GM23338 (cell line): ENCODE results near the gene SND1. TPM values are rescaled to one million over a fixed set of nuclear protein-coding genes. Genes with fewer than 3 reads are reported as not detected.

Experiments used
- ATAC-seq: fragments of 200-7000 bp; cut with Tn5 transposase; 3 replicates; pipeline ENCODE4 v1.9.1; 2020
- DNase-seq: peaks from one replicate; pipeline ENCODE4 v3.0.0-alpha.2; 2015; ENCODE audit warnings: low spot score
- H2AFZ ChIP-seq: fragments of 200-600 bp; sonication (generic); 2 replicates; pipeline ENCODE4 v1.8.0; 2016; ENCODE audit warnings: antibody characterized with exemption, mild to moderate bottlenecking, moderate library complexity
- H3F3A ChIP-seq: fragments of 200-600 bp; sonication (generic); replicated peaks from 2 replicates; pipeline ENCODE4 v1.8.0; 2017; ENCODE audit warnings: antibody characterized with exemption, mixed run types, low read depth
- H3K27ac ChIP-seq: fragments of 200-600 bp; sonication (generic); 2 replicates; pipeline ENCODE4 v1.6.1; 2016; ENCODE audit warnings: low read depth
- H3K27me3 ChIP-seq: fragments of 200-600 bp; sonication (generic); 2 replicates; pipeline ENCODE4 v1.8.0; 2016; ENCODE audit warnings: mild to moderate bottlenecking, mixed run types, moderate library complexity; ENCODE audit not compliant: insufficient read depth
- H3K36me3 ChIP-seq: fragments of 200-600 bp; sonication (generic); 2 replicates; pipeline ENCODE4 v1.8.0; 2016; ENCODE audit warnings: mild to moderate bottlenecking; ENCODE audit not compliant: insufficient read depth
- H3K4me1 ChIP-seq: fragments of 200-600 bp; sonication (generic); 2 replicates; pipeline ENCODE4 v1.8.0; 2016; ENCODE audit warnings: mild to moderate bottlenecking, moderate library complexity; ENCODE audit not compliant: insufficient read depth
- H3K4me2 ChIP-seq: fragments of 200-600 bp; sonication (generic); 2 replicates; pipeline ENCODE4 v1.7.1; 2017; ENCODE audit warnings: mixed run types
- H3K4me3 ChIP-seq: fragments of 200-600 bp; sonication (generic); 2 replicates; pipeline ENCODE4 v1.6.1; 2016; ENCODE audit warnings: mixed run types
- H3K79me2 ChIP-seq: fragments of 200-600 bp; sonication (generic); replicated peaks from 2 replicates; pipeline ENCODE4 v1.8.0; 2017; ENCODE audit warnings: mild to moderate bottlenecking; ENCODE audit not compliant: insufficient read depth
- H3K9me2 ChIP-seq: fragments of 200-600 bp; sonication (generic); 2 replicates; pipeline ENCODE4 v1.8.0; 2017; ENCODE audit not compliant: insufficient read depth
- H4K20me1 ChIP-seq: fragments of 200-600 bp; sonication (generic); replicated peaks from 2 replicates; pipeline ENCODE4 v1.8.0; 2017; ENCODE audit warnings: mild to moderate bottlenecking; ENCODE audit not compliant: insufficient read depth
- H3K27ac Mint-ChIP-seq: 2 replicates; pipeline ENCODE4 v1.8.0; 2020; ENCODE audit warnings: inconsistent platforms, mild to moderate bottlenecking, moderate library complexity, mixed read lengths
- H3K27me3 Mint-ChIP-seq: 3 replicates; pipeline ENCODE4 v1.8.0; 2022; ENCODE audit warnings: low read depth, mild to moderate bottlenecking, moderate library complexity, mixed read lengths, inconsistent platforms; ENCODE audit not compliant: insufficient read depth, poor library complexity
- H3K36me3 Mint-ChIP-seq: 3 replicates; pipeline ENCODE4 v1.8.0; 2021; ENCODE audit warnings: low read depth, mild to moderate bottlenecking, inconsistent platforms, moderate library complexity, mixed read lengths
- H3K4me1 Mint-ChIP-seq: 3 replicates; pipeline ENCODE4 v1.8.0; 2020; ENCODE audit warnings: mild to moderate bottlenecking, inconsistent platforms, mixed read lengths
- H3K4me3 Mint-ChIP-seq: 3 replicates; pipeline ENCODE4 v1.8.0; 2021; ENCODE audit warnings: moderate library complexity, mild to moderate bottlenecking, inconsistent platforms, mixed read lengths
- H3K9me3 Mint-ChIP-seq: 3 replicates; pipeline ENCODE4 v1.8.0; 2020; ENCODE audit warnings: moderate library complexity, mild to moderate bottlenecking, inconsistent platforms, mixed read lengths
- CTCF ChIP-seq, 2 experiments: fragments of 200-600 bp in 1 of 2; sonication (generic) in 1 of 2; conservative IDR thresholded peaks; 2 replicates each; pipeline versions ENCODE4 v1.5.1 to v1.6.1; 2016 to 2017; ENCODE audit warnings: antibody characterized with exemption in 2 of 2, low read depth in 2 of 2, mild to moderate bottlenecking in 2 of 2, moderate library complexity in 1 of 2
- ETS1 ChIP-seq: IDR thresholded peaks from 2 replicates; pipeline ENCODE4 v1.6.1; 2016; ENCODE audit warnings: antibody characterized with exemption
- EZH2 ChIP-seq: fragments of 200-600 bp; sonication (generic); IDR thresholded peaks from one replicate; pipeline ENCODE4 v1.8.0; 2017; ENCODE audit warnings: antibody characterized with exemption, mild to moderate bottlenecking, low read depth; ENCODE audit not compliant: unreplicated experiment
- JUNB ChIP-seq: IDR thresholded peaks from one replicate; pipeline ENCODE4 v1.6.1; 2016; ENCODE audit warnings: antibody characterized with exemption; ENCODE audit not compliant: unreplicated experiment
- NANOG ChIP-seq: IDR thresholded peaks from 2 replicates; pipeline ENCODE4 v1.6.1; 2016; ENCODE audit warnings: antibody characterized with exemption, borderline replicate concordance
- POLR2AphosphoS5 ChIP-seq: IDR thresholded peaks from 2 replicates; pipeline ENCODE4 v1.6.1; 2016; ENCODE audit warnings: antibody characterized with exemption, low read depth
- ZNF114 ChIP-seq: fragments of 250-450 bp; sonication (Bioruptor Pico); IDR thresholded peaks from 2 replicates; pipeline ENCODE4 v1.5.0; 2020; ENCODE audit warnings: mild to moderate bottlenecking, moderate library complexity
- ZNF331 ChIP-seq: fragments of 250-450 bp; sonication (Bioruptor Pico); IDR thresholded peaks from 2 replicates; pipeline ENCODE4 v1.5.0; 2020; ENCODE audit warnings: low read depth, mild to moderate bottlenecking, moderate library complexity
- polyA plus RNA-seq: library from polyadenylated mRNA; unstranded; fragments of >200 nt; fragmentation: Nextera tagmentation; extraction: Ambion mirVana; gene quantifications from 2 replicates; pipeline ENCODE4 v1.2.1, GENCODE V29; 2016
- total RNA-seq: library from RNA; depleted of rRNA; stranded (reverse); fragments of >200 nt; shearing (Covaris generic); gene quantifications from 2 replicates; pipeline ENCODE4 v1.2.3, GENCODE V29; 2014
- TF ChIP-seq, protein P1 (sequence below): IDR thresholded peaks from one replicate; pipeline ENCODE4 v1.6.1; 2018; ENCODE audit warnings: antibody characterized with exemption; ENCODE audit not compliant: unreplicated experiment

SND1 gene
- total and polyA plus RNA-seq, 2 experiments from 2014 or later, result 107 to 254 TPM

- Histone ChIP-seq H4K20me1 (peaks cover 24% of the 10 kb centered on the region), H2AFZ (no peak overlapping the region), H3K9me2 (no peaks in the 10 kb centered on the region), H3K4me1 (no peaks in the 10 kb centered on the region), H3K27ac (no peak overlapping the region), H3K4me3 (no peak overlapping the region), H3F3A (0 out of 2 replicates have a peak, but pooled peaks cover 8% of the 10 kb centered on the region), H3K4me2 (no peak overlapping the region), H3K27me3 (no peaks in the 10 kb centered on the region), H3K79me2 (peaks cover 60% of the 10 kb centered on the region), H3K36me3 (peaks cover 30% of the 10 kb centered on the region)
- H3K9me3 Mint-ChIP-seq, result no peaks in the 10 kb centered on the region; the same call in 2 of the 3 replicates
- H3K4me3 Mint-ChIP-seq, result no peak overlapping the region
- H3K4me1 Mint-ChIP-seq, result 0 out of 3 replicates have a peak, but pooled peaks cover 4% of the 10 kb centered on the region
- peaks cover 78% of the 10 kb centered on the region for H3K36me3 Mint-ChIP-seq
- TF ChIP-seq, protein P1, sequence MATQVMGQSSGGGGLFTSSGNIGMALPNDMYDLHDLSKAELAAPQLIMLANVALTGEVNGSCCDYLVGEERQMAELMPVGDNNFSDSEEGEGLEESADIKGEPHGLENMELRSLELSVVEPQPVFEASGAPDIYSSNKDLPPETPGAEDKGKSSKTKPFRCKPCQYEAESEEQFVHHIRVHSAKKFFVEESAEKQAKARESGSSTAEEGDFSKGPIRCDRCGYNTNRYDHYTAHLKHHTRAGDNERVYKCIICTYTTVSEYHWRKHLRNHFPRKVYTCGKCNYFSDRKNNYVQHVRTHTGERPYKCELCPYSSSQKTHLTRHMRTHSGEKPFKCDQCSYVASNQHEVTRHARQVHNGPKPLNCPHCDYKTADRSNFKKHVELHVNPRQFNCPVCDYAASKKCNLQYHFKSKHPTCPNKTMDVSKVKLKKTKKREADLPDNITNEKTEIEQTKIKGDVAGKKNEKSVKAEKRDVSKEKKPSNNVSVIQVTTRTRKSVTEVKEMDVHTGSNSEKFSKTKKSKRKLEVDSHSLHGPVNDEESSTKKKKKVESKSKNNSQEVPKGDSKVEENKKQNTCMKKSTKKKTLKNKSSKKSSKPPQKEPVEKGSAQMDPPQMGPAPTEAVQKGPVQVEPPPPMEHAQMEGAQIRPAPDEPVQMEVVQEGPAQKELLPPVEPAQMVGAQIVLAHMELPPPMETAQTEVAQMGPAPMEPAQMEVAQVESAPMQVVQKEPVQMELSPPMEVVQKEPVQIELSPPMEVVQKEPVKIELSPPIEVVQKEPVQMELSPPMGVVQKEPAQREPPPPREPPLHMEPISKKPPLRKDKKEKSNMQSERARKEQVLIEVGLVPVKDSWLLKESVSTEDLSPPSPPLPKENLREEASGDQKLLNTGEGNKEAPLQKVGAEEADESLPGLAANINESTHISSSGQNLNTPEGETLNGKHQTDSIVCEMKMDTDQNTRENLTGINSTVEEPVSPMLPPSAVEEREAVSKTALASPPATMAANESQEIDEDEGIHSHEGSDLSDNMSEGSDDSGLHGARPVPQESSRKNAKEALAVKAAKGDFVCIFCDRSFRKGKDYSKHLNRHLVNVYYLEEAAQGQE, result no peak
- TF ChIP-seq ZNF331 (CRISPR knock-in tag) (no peak), CTCF (conservative IDR thresholded peaks at IDR 0.05; ENCODE audit: low read depth in 2 of 2) (peak; percentile 80 to 86), POLR2AphosphoS5 (no peak), JUNB (no peak), ETS1 (no peak), NANOG (no peak), ZNF114 (CRISPR knock-in tag) (no peak)
- ATAC-seq (peak; percentile 92), DNase-seq (peak; percentile 90)
- no peak overlapping the region for H3K27ac Mint-ChIP-seq
- no peaks in the 10 kb centered on the region for H3K27me3 Mint-ChIP-seq
These were observed 56.8 kb downstream of the SND1 start for GRCh38 chr7:127708788-127709187.

DNA sequence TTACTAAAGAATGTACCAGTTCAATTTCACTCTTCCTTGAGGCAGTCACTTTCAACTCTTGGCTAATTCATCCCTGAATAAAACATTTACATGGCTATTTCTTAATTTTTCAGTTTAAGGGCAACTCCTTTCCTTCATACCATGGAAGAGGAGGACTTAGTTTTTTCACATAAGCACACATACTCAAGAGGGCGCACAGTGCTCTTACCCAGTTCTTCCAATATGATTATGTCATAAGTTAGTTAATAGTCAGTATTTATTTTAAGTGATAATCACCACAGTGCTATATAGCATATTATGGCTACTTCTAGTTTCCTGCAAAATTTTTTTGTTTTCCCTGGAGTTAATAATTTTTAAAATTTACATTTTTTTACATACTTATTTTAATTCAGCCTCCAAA is 58.6 kb downstream of the SND1 start:
- H2AFZ ChIP-seq, result no peak overlapping the region
- 0 out of 2 replicates have a peak, but pooled peaks cover 8% of the 10 kb centered on the region for H3F3A ChIP-seq
- no peak overlapping the region for H3K27ac Mint-ChIP-seq
- H4K20me1 ChIP-seq, result peaks cover 20% of the 10 kb centered on the region
- ATAC-seq (no peak), DNase-seq (no peak)
- no peak overlapping the region for H3K27ac ChIP-seq
- H3K9me3 Mint-ChIP-seq, result no peaks in the 10 kb centered on the region; the same call in 2 of the 3 replicates
- no peaks in the 10 kb centered on the region for H3K27me3 ChIP-seq
- H3K4me1 Mint-ChIP-seq, result 0 out of 3 replicates have a peak, but pooled peaks cover 4% of the 10 kb centered on the region
- H3K4me3 ChIP-seq, result no peak overlapping the region
- H3K36me3 Mint-ChIP-seq, result peaks cover 68% of the 10 kb centered on the region
- H3K4me2 ChIP-seq, result no peak overlapping the region
- no peak overlapping the region for H3K4me3 Mint-ChIP-seq
- no peaks in the 10 kb centered on the region for H3K27me3 Mint-ChIP-seq
- peaks cover 12% of the 10 kb centered on the region for H3K36me3 ChIP-seq
- no peaks in the 10 kb centered on the region for H3K9me2 ChIP-seq
- 0 out of 4 replicates have a peak, but pooled peaks of 1 of the 2 experiments have one; percentile 28 for TF ChIP-seq CTCF (conservative IDR thresholded peaks at IDR 0.05; ENCODE audit: low read depth in 2 of 2)
- TF ChIP-seq EZH2, result no peak
- peaks cover 78% of the 10 kb centered on the region for H3K79me2 ChIP-seq
- no peaks in the 10 kb centered on the region for H3K4me1 ChIP-seq
